CD4-positive, alpha-beta T cell (primary cell): ENCODE measurements around the gene IQCM. TPM values are rescaled to one million over a fixed set of nuclear protein-coding genes. Genes with fewer than 3 reads are reported as not detected.

Experiments
- ATAC-seq: fragments of 200-7000 bp; cut with Tn5 transposase; one replicate; pipeline ENCODE4 v1.10.0; 2022; ENCODE audit warnings: mild to moderate bottlenecking; ENCODE audit not compliant: poor library complexity
- CTCF ChIA-PET: fragments of 350-600 bp; sonication (Branson Sonifier 250); formaldehyde crosslinking; loops from one replicate; lab custom pipeline; 2021; ENCODE audit warnings: antibody characterized with exemption, inconsistent platforms; lab: Charles Lee
- POLR2A ChIA-PET: fragments of 350-600 bp; sonication (Branson Sonifier 250); formaldehyde crosslinking; loops from one replicate; lab custom pipeline; 2021; ENCODE audit warnings: antibody characterized with exemption, inconsistent platforms; lab: Charles Lee
- DNase-seq, 14 experiments: peaks; one replicate each; pipeline ENCODE4 v3.0.0-alpha.2; 2013 to 2020; ENCODE audit warnings: mixed read lengths in 2 of 14
- H3K27ac ChIP-seq, 2 donors: one replicate each; pipeline versions ENCODE4 v1.5.1 to v1.7.0; 2013; ENCODE audit warnings: low read length in 2 of 2, low read depth in 1 of 2, mild to moderate bottlenecking in 1 of 2
- H3K27me3 ChIP-seq, 2 experiments: 1 replicate in 1 of 2; 2 replicates in 1 of 2; pipeline versions ENCODE4 v1.6.1 to v1.7.0; 2013; ENCODE audit warnings: low read length in 2 of 2, control low read depth in 1 of 2, mild to moderate bottlenecking in 1 of 2, moderate library complexity in 1 of 2; ENCODE audit not compliant: insufficient read depth in 2 of 2, control insufficient read depth in 1 of 2
- H3K36me3 ChIP-seq: one replicate; pipeline ENCODE4 v1.6.1; 2013; ENCODE audit warnings: low read length, control low read depth; ENCODE audit not compliant: insufficient read depth
- H3K4me1 ChIP-seq: one replicate; pipeline ENCODE4 v1.6.1; 2013; ENCODE audit warnings: low read length, control low read depth; ENCODE audit not compliant: insufficient read depth
- H3K4me3 ChIP-seq: one replicate; pipeline ENCODE4 v1.5.1; 2013; ENCODE audit warnings: mild to moderate bottlenecking, low read length, moderate library complexity
- H3K9me3 ChIP-seq, 2 experiments: 1 replicate in 1 of 2; 2 replicates in 1 of 2; pipeline versions ENCODE4 v1.6.1 to v1.7.0; 2013; ENCODE audit warnings: low read length in 2 of 2, mild to moderate bottlenecking in 2 of 2, control low read depth in 1 of 2, moderate library complexity in 1 of 2; ENCODE audit not compliant: control insufficient read depth in 1 of 2, insufficient read depth in 1 of 2
- H3K27ac Mint-ChIP-seq: one replicate; pipeline ENCODE4 v1.8.0; 2020; ENCODE audit warnings: mixed read lengths
- H3K27me3 Mint-ChIP-seq: one replicate; pipeline ENCODE4 v1.8.0; 2021; ENCODE audit warnings: mixed read lengths
- H3K36me3 Mint-ChIP-seq: one replicate; pipeline ENCODE4 v1.8.0; 2021; ENCODE audit warnings: low read depth, mixed read lengths
- H3K4me1 Mint-ChIP-seq: one replicate; pipeline ENCODE4 v1.8.0; 2021; ENCODE audit warnings: low read depth, mixed read lengths
- H3K4me3 Mint-ChIP-seq: one replicate; pipeline ENCODE4 v1.8.0; 2020; ENCODE audit warnings: mild to moderate bottlenecking, mixed read lengths
- H3K9me3 Mint-ChIP-seq: one replicate; pipeline ENCODE4 v1.8.0; 2020; ENCODE audit warnings: mixed read lengths
- CTCF ChIP-seq: fragments of 200-600 bp; IDR thresholded peaks from one replicate; pipeline ENCODE4 v1.8.0; 2022; ENCODE audit warnings: antibody characterized with exemption, mild to moderate bottlenecking
- intact Hi-C, 2 experiments: fragments of 100-400 bp; cut with DNase I in 1 of 2; cut with micrococcal nuclease in 1 of 2; formaldehyde crosslinking; loops; one replicate each; pipeline versions ENCODE4 v1.15.1 to v1.9.0; 2023 to 2025; cut with DNase I, micrococcal nuclease
- total RNA-seq, 174 experiments: library from RNA in 2 of 174; stranded (reverse) in 2 of 174; gene quantifications; one replicate each; pipeline ENCODE4 v1.2.3 and lab custom pipeline; 2021 to 2026

The IQCM gene
- total RNA-seq, 2 experiments from 2014 or later = not detected

GRCh38 chr4:149719806-149720205 lies 95.8 kb downstream of the IQCM start:
- TF ChIP-seq CTCF = no peak
- CTCF ChIA-PET = no interaction called here
- H3K36me3 ChIP-seq = no peaks in the 10 kb centered on the region

DNA sequence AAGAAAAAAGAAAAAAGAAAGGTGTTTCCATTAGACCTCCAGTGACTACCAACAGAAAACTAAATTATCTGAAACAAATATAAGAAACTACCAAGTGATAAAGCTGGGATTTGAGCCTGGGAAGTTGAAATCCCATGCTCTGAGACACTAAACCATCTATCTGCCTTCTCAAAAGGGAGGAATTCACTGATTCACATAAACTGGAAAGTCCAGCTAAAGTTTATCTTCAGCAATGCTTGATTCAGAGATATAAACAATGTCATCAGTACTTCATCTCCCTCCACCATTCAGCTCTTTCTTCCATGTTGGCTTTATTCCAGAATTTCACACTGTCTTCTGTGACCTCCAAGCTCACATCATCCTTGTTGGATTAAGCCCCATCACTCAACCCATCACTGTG lies 96.3 kb downstream of the IQCM start:
- CTCF ChIA-PET = no interaction called here
- intact Hi-C loops = no loop called here
- H3K4me1 ChIP-seq = no peaks in the 10 kb centered on the region
- no peak for ATAC-seq
- no peak for TF ChIP-seq CTCF
- no peak for DNase-seq
- H3K4me3 ChIP-seq = no peak overlapping the region
- no peaks in the 10 kb centered on the region for H3K27me3 Mint-ChIP-seq
- no peaks in the 10 kb centered on the region for H3K4me1 Mint-ChIP-seq
- POLR2A ChIA-PET = no interaction called here
- no peaks in the 10 kb centered on the region for H3K9me3 Mint-ChIP-seq
- no peak overlapping the region for H3K27ac Mint-ChIP-seq
- H3K27me3 ChIP-seq = no peaks in the 10 kb centered on the region
- no peaks in the 10 kb centered on the region for H3K36me3 ChIP-seq
- H3K9me3 ChIP-seq = peaks cover 0 to 16% of the 10 kb centered on the region in 2 experiments
- H3K36me3 Mint-ChIP-seq = no peaks in the 10 kb centered on the region
- no peak overlapping the region for H3K27ac ChIP-seq
- no peak overlapping the region for H3K4me3 Mint-ChIP-seq

More at GRCh38 chr4:149719806-149720205, 95.8 kb downstream of the IQCM start:
- no peak overlapping the region for H3K4me3 Mint-ChIP-seq
- Histone ChIP-seq H3K27me3 (no peaks in the 10 kb centered on the region), H3K4me1 (no peaks in the 10 kb centered on the region), H3K27ac (no peak overlapping the region), H3K4me3 (no peak overlapping the region), H3K9me3 (peaks cover 0 to 16% of the 10 kb centered on the region in 2 experiments)
- POLR2A ChIA-PET = no interaction called here
- H3K9me3 Mint-ChIP-seq = no peaks in the 10 kb centered on the region
- H3K27me3 Mint-ChIP-seq = no peaks in the 10 kb centered on the region
- H3K27ac Mint-ChIP-seq = no peak overlapping the region
- no peaks in the 10 kb centered on the region for H3K36me3 Mint-ChIP-seq
- no peaks in the 10 kb centered on the region for H3K4me1 Mint-ChIP-seq
- intact Hi-C loops = no loop called here
- ATAC-seq (no peak), DNase-seq (no peak)

- CTCF ChIA-PET = no interaction called here
- TF ChIP-seq CTCF = no peak
Observed at GRCh38 chr4:149718500-149718899, 97.1 kb downstream of the IQCM start.

More at GRCh38 chr4:149718500-149718899, 97.1 kb downstream of the IQCM start:
- intact Hi-C loops = no loop called here
- Histone ChIP-seq H3K9me3 (peaks cover 0 to 16% of the 10 kb centered on the region in 2 experiments), H3K27me3 (no peaks in the 10 kb centered on the region), H3K4me1 (no peaks in the 10 kb centered on the region), H3K27ac (no peak overlapping the region), H3K36me3 (no peaks in the 10 kb centered on the region), H3K4me3 (no peak overlapping the region)
- no peaks in the 10 kb centered on the region for H3K27me3 Mint-ChIP-seq
- H3K9me3 Mint-ChIP-seq = no peaks in the 10 kb centered on the region
- H3K4me3 Mint-ChIP-seq = no peak overlapping the region
- H3K36me3 Mint-ChIP-seq = no peaks in the 10 kb centered on the region
- ATAC-seq (no peak), DNase-seq (no peak)
- no peak overlapping the region for H3K27ac Mint-ChIP-seq
- no peaks in the 10 kb centered on the region for H3K4me1 Mint-ChIP-seq
- POLR2A ChIA-PET = no interaction called here
